Osteocyte (in vitro differentiated cells): ENCODE data around the gene PTPN11. TPM values are rescaled to one million over a fixed set of nuclear protein-coding genes. Genes with fewer than 3 reads are reported as not detected.

Experiments
- DNase-seq: peaks from one replicate; pipeline ENCODE4 v3.0.0; 2021; ENCODE audit warnings: mixed read lengths; ENCODE audit not compliant: unreplicated experiment; ENCODE audit errors: extremely low spot score
- H3K27ac Mint-ChIP-seq: one replicate; pipeline ENCODE4 v1.8.0; 2021; ENCODE audit warnings: mild to moderate bottlenecking, mixed read lengths; ENCODE audit not compliant: unreplicated experiment
- H3K27me3 Mint-ChIP-seq: one replicate; pipeline ENCODE4 v1.8.0; 2021; ENCODE audit warnings: mixed read lengths; ENCODE audit not compliant: unreplicated experiment
- H3K36me3 Mint-ChIP-seq: one replicate; pipeline ENCODE4 v1.8.0; 2021; ENCODE audit warnings: mixed read lengths; ENCODE audit not compliant: unreplicated experiment
- H3K4me1 Mint-ChIP-seq: one replicate; pipeline ENCODE4 v1.8.0; 2021; ENCODE audit warnings: mixed read lengths; ENCODE audit not compliant: unreplicated experiment
- H3K4me3 Mint-ChIP-seq: one replicate; pipeline ENCODE4 v1.8.0; 2021; ENCODE audit warnings: mild to moderate bottlenecking, moderate library complexity, mixed read lengths; ENCODE audit not compliant: unreplicated experiment
- H3K9me3 Mint-ChIP-seq: one replicate; pipeline ENCODE4 v1.8.0; 2021; ENCODE audit warnings: mixed read lengths; ENCODE audit not compliant: unreplicated experiment
- total RNA-seq: library from RNA; stranded (reverse); gene quantifications from 2 replicates; pipeline ENCODE4 v1.2.1, GENCODE V29; 2021
- TF ChIP-seq, protein P1 (sequence below): fragments of 200-600 bp; sonication (generic); IDR thresholded peaks from 2 replicates; pipeline ENCODE4 v1.5.0; 2021; ENCODE audit warnings: antibody characterized with exemption, mild to moderate bottlenecking, moderate library complexity

The PTPN11 gene
- total RNA-seq, 1 donor from 2014 or later = 102 TPM

DNA sequence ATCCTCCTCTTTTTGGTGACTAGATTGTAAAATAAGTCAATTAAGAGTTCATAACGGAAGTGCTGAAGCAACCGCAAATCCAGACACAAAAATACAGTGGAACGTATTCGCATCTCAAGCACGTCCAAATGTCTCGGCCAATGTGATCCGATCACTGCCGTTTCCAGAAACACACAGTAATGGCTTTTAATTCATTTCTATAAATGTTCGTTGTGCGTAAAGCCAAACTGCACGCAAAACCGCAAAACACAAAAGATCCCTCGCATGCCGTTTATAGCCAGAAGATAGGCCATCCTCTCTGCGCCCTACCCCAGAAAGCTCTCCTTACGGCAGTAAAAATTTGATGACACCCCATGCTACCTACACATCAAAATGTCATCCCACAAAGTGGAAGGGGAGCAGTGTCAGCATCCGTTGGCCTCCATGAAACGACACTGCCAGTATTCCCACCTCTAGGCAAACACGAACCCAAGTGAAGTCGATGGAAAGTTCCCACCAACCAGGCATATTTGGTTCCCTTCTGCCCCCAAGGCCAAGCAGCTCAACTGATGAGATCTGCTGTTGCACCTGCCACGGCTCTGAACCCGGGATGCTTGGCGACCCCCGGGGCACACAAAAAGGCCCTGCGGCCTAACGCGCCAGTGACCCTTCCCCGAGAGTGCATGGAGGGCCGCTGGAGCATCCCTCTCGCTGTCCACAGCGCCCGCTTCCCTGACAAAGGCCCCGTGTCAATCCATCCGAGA, 37.9 kb upstream of the PTPN11 start:
- peak overlapping the region; percentile 83 for H3K27ac Mint-ChIP-seq
- TF ChIP-seq, protein P1, sequence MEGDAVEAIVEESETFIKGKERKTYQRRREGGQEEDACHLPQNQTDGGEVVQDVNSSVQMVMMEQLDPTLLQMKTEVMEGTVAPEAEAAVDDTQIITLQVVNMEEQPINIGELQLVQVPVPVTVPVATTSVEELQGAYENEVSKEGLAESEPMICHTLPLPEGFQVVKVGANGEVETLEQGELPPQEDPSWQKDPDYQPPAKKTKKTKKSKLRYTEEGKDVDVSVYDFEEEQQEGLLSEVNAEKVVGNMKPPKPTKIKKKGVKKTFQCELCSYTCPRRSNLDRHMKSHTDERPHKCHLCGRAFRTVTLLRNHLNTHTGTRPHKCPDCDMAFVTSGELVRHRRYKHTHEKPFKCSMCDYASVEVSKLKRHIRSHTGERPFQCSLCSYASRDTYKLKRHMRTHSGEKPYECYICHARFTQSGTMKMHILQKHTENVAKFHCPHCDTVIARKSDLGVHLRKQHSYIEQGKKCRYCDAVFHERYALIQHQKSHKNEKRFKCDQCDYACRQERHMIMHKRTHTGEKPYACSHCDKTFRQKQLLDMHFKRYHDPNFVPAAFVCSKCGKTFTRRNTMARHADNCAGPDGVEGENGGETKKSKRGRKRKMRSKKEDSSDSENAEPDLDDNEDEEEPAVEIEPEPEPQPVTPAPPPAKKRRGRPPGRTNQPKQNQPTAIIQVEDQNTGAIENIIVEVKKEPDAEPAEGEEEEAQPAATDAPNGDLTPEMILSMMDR = no peak
- H3K36me3 Mint-ChIP-seq = no peaks in the 10 kb centered on the region
- H3K4me1 Mint-ChIP-seq = peaks cover 27% of the 10 kb centered on the region
- no peak for DNase-seq
- H3K27me3 Mint-ChIP-seq = no peaks in the 10 kb centered on the region
- peak overlapping the region; percentile 94 for H3K4me3 Mint-ChIP-seq
- H3K9me3 Mint-ChIP-seq = no peaks in the 10 kb centered on the region

DNA sequence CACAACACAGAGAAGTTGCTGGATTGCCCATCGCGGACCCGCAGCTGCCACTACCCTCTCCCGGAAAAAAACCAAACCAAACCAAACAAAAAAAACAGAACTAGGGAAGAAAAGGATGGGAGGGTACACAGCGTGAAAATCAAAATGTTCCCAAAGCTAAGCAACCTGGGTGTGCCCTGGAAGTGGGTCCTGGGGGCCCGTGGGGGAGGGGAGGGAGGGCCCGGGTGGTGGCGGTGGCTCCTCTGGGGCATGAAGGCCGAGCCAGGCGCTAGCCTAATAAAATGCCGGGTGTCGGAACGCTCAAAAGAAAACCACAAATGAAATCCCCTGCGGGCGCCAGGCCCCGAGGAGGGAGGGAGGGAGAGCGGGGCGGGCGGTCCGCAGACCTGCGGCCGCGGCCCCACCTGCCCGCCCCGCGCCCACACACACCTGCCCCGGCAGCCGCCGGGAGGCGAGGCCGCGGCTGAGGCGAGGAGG, 37.3 kb upstream of the PTPN11 start:
- TF ChIP-seq, protein P1 = no peak
- Mint-ChIP-seq H3K36me3 (no peaks in the 10 kb centered on the region), H3K27ac (peak overlapping the region; percentile 83), H3K4me3 (peak overlapping the region; percentile 94), H3K9me3 (no peaks in the 10 kb centered on the region), H3K27me3 (no peaks in the 10 kb centered on the region), H3K4me1 (peaks cover 27% of the 10 kb centered on the region)
- DNase-seq = no peak

DNA sequence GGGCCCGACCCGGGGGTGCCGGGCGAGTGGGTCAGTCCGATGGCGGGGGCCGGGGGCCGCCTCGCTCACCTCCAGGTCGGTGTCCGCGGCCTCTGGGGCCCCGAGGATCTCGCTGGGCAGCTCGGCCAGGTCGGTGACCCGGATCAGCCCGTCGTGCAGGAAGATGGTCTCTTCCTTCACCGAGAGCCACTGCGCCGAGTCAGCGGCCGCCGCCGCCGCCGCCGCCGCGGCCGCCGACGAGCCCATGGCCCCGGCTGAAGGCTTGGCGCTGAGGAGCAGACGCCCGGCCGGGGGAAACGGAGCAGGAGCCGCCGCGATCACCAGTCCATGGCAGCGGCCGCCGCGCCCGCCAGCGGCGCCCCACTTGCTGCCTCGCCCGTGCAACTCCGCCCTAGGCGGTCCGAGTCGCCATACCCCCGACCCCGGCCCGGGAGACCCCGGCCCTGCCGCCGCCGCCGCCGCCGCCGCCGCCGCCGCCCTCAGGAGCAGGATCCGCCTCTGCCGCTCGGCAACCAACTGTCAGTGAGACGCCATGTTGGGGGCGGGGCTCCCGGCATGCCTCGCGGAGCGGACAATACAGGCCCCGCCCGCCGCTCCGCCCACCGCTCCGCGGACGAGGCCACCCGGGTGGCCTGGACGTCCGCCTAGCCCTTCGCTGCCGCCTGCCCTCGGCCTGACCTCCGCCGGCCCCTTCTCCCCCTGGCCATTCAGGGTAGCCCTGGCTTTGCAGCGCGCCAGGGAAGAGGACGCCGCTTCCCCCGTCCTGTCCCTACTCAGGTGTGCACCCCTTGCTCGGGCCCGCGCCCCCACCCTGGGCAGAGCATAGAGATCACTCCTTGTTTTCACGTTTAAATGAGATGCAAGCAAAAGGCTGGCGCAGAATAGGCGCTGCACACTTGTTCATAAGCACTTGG, 36.6 kb upstream of the PTPN11 start, which contains the start of gene HECTD4:
TSS of gene HECTD4 (minus strand) at position 549 of the 914 bp plus-strand sequence. CDS start at position 246, 303 bp downstream.
- DNase-seq = peak; percentile 96
- H3K4me3 Mint-ChIP-seq = peak within 1 kb of the TSS; percentile 94
- peaks cover 24% of the 10 kb centered on the region for H3K4me1 Mint-ChIP-seq
- peak within 1 kb of the TSS; percentile 83 for H3K27ac Mint-ChIP-seq
- no peaks in the 10 kb centered on the region for H3K9me3 Mint-ChIP-seq
- no peaks in the 10 kb centered on the region for H3K36me3 Mint-ChIP-seq
- TF ChIP-seq, protein P1 = no peak
- no peaks in the 10 kb centered on the region for H3K27me3 Mint-ChIP-seq

DNA sequence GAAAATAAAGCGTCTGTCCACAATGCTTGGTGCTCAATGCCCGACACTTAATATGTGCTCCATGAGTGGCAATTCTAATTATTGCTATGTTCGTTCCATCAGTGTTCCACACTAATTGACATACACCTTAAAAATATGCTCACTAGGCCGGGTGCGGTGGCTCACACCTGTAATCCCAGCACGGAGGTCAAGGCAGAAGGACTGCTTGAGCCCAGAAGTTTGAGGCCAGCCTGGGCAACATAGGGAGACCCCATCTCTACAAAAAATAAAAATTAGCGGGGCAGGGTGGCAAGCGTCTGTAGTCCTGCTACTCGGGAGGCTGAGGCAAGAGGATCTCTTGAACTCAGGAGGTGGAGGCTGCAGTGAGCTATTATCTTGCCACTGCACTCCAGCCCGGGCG, 35.9 kb upstream of the PTPN11 start:
- peak overlapping the region; percentile 85 for H3K4me3 Mint-ChIP-seq
- no peaks in the 10 kb centered on the region for H3K9me3 Mint-ChIP-seq
- TF ChIP-seq, protein P1 = no peak
- no peaks in the 10 kb centered on the region for H3K27me3 Mint-ChIP-seq
- H3K36me3 Mint-ChIP-seq = no peaks in the 10 kb centered on the region
- DNase-seq = no peak
- peaks cover 27% of the 10 kb centered on the region for H3K4me1 Mint-ChIP-seq
- H3K27ac Mint-ChIP-seq = peak overlapping the region; percentile 34
